Duodenal mucosa (tissue), 2 donors: Measurements from ENCODE around the gene SUN5.
"Not testable (repeated sequence)": the region's sequence is repeated elsewhere in the genome, so short reads cannot be mapped to it uniquely, and the experiment has no call there.

Experiments used
- H3K27ac ChIP-seq: one replicate; pipeline ENCODE4 v1.7.0; 2013; ENCODE audit warnings: low read depth, low read length
- H3K27me3 ChIP-seq, 2 donors: one replicate each; pipeline ENCODE4 v1.7.0; 2013; ENCODE audit warnings: low read length in 2 of 2, control low read depth in 1 of 2; ENCODE audit not compliant: insufficient read depth in 2 of 2, control insufficient read depth in 1 of 2
- H3K36me3 ChIP-seq, 2 donors: one replicate each; pipeline ENCODE4 v1.7.0; 2013; ENCODE audit warnings: low read length in 2 of 2, control low read depth in 1 of 2; ENCODE audit not compliant: insufficient read depth in 2 of 2, control insufficient read depth in 1 of 2
- H3K4me1 ChIP-seq, 2 donors: one replicate each; pipeline ENCODE4 v1.7.0; 2013; ENCODE audit warnings: low read length in 2 of 2, control low read depth in 1 of 2; ENCODE audit not compliant: insufficient read depth in 2 of 2, control insufficient read depth in 1 of 2
- H3K4me3 ChIP-seq, 2 donors: one replicate each; pipeline ENCODE4 v1.7.0; 2013; ENCODE audit warnings: low read length in 2 of 2, low read depth in 1 of 2
- H3K9ac ChIP-seq, 2 donors: one replicate each; pipeline ENCODE4 v1.7.0; 2013; ENCODE audit warnings: low read length in 2 of 2, low read depth in 1 of 2
- H3K9me3 ChIP-seq, 2 donors: one replicate each; pipeline ENCODE4 v1.7.0; 2013; ENCODE audit warnings: low read length in 2 of 2, control low read depth in 1 of 2; ENCODE audit not compliant: control insufficient read depth in 1 of 2

Gene SUN5

DNA sequence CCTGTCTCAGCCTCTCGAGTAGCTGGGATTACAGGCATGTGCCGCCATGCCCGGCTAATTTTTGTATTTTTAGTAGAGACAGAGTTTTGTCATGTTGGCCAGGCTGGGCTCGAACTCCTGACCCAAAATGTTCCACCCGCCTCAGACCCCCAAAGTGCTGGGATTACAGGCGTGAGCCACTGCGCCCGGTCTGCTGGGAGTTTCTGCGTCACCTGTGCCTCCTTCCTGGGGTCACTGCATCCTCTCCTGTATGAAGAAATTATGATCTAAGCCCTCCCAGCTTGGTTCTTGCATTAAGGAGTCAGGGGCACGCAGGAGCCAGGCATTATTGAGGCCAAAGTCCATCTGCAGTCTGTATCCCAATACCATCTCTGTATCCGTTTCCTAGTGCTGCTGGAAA, 41.6 kb downstream of the SUN5 start:
- not testable (repeated sequence) for H3K4me1 ChIP-seq, H3K36me3 ChIP-seq, H3K9ac ChIP-seq, H3K4me3 ChIP-seq, H3K9me3 ChIP-seq, H3K27ac ChIP-seq, H3K27me3 ChIP-seq

DNA sequence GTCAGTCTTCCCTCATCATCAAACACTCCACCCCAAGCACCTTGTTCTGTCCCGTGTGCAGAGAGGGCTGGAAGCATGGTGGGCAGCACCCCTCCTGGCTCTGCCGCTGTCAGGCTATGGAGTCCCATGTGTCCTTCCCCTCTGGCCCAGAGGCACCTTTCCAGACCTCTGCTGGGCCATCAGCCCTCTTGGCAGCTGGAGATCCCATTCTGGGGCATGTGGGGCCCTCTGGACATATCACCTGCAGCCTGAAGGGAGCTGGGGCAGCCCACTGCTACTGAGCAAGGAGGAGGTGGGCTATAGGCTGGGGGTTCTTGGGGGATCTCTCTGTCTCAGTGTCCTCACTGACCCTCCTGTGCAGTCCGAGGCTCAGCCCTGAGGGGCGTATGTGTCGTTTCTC, 42.2 kb downstream of the SUN5 start:
- Histone ChIP-seq H3K27me3 (no peaks in the 10 kb centered on the region), H3K9me3 (peaks cover 0 to 3% of the 10 kb centered on the region in 2 donors), H3K27ac (no peak overlapping the region), H3K36me3 (no peaks in the 10 kb centered on the region), H3K9ac (no peak overlapping the region), H3K4me3 (no peak overlapping the region), H3K4me1 (peaks cover 0 to 9% of the 10 kb centered on the region in 2 donors)

DNA sequence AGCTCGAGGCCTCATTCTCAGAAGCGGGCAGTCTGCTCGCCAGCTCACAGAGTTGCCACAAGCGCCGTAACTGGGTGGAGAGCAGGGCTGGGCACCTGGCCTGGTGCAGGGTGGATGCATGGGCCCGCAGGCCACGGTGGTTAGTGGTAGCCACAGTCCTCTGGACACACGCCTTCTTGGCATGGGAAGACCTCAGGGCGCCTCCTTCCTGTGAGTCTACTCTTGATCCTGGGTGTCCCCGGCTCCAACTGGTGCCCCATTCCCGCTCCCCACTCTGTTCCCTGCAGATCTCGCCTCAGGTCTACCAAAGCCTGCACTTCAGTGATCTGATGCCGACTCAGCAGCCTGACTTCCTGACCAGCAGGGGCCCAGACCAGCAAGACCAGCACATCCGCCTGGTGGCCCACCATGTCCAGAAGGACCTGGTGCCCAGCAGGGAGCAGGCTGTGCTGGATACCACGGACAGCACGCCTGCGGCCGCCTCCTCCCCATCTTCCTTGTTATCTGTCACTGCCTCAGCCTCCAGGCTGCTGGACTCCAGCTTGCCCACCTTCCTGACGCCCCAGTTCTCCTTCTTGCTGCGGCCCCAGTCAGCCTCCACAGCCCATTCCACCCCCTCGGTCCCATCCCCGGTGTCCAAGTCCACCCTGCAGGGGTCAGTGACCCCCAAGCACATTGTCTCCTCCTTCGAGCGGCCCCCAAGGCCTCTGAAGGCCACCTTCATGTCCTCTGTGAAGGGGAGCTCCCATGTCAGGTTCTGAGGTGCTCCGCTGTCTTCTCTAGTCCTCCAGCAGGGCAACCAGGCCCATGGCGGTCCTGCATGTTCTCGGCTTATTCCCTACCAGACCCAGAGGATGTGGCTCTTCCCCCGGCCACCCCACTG, 43.1 kb downstream of the SUN5 start:
- Histone ChIP-seq H3K27ac (no peak overlapping the region), H3K4me1 (no peaks in the 10 kb centered on the region), H3K4me3 (no peak overlapping the region), H3K27me3 (no peaks in the 10 kb centered on the region), H3K36me3 (no peaks in the 10 kb centered on the region), H3K9ac (no peak overlapping the region), H3K9me3 (peaks cover 3 to 4% of the 10 kb centered on the region in 2 donors)

DNA sequence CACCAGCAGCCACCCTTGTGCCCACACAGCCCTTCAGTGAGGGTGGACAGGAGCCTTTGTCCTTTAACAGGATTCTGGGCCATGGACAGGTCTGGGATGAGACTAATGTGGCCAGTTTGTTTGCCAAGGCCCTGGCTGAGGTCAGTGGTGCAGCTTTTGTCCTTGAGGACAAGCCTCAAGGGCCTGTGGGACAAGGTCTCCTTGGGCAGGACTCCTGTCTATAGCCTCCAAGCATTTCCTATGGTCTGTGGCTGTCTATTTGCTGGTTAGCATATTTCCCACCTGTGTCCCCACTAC, 44.1 kb downstream of the SUN5 start:
- Histone ChIP-seq H3K9me3 (peaks cover 3 to 4% of the 10 kb centered on the region in 2 donors), H3K27me3 (no peaks in the 10 kb centered on the region)

DNA sequence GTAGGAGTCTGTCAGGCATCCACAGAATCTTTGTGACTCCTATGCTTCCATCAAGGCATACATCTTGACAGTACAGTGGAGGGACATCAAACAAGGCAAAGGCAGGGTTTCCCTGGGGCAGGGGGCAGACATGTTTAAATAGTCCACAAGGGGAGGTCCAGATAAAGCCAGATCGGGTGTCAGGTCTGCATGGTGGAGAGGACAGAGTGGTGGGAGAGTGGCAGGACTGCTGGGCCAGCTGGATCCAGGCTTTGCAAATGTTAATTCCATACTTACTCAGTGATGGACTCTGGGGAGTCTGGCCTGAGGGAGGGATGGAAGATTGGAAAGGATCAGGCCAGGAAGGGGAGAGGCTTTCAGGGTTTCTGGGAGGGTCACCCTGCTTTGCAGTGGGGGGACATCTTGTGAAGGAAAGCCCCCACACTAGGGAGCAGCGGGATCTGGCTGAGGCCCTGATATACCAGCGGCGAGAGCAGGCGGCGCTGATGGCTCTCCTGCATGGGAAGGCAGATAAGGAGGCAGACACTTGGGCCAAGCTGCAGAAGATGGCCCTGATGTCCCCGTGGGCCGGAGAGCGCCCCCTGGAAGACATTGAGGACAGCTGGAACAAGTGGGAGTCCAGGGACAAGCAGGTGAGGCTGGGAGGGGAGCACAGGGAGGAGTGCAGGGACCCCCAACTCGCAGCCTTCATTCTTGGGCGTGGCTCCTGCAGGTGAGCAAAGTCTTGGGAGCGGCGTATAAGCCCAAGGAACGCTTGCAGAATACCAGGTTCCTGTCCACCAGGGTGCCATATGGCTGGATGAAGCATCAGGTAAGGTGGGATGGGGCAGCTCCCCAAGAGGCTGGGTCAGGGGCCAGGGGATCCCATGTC, 44.6 kb downstream of the SUN5 start:
- Histone ChIP-seq H3K4me1 (no peaks in the 10 kb centered on the region), H3K27ac (no peak overlapping the region), H3K9ac (no peak overlapping the region), H3K9me3 (peaks cover 3 to 4% of the 10 kb centered on the region in 2 donors), H3K36me3 (no peaks in the 10 kb centered on the region), H3K4me3 (no peak overlapping the region), H3K27me3 (no peaks in the 10 kb centered on the region)

More for the DNA sequence above, 44.1 kb downstream of the SUN5 start:
- Histone ChIP-seq H3K27ac (no peak overlapping the region), H3K9ac (no peak overlapping the region), H3K36me3 (no peaks in the 10 kb centered on the region), H3K4me3 (no peak overlapping the region), H3K4me1 (no peaks in the 10 kb centered on the region)

DNA sequence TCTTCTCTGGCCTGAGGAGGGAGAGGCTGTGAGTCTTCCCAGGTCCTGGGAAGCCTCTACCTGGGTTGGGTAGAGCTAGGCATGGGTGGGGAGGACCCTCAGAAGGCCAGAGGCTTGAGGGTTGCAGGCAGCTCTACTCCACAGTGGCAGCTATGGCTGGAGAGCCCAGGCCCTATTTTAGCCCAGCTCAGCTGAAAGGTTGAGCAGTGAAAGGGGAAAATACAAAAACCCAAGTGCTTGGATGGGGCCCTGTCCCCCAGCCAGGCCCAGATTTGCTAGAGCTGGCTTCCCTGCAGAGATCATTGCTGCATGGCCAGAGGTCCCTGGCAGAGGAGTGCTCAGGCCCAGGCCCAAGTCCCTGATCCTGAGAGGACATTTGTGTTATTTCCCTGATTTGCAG, 45.7 kb downstream of the SUN5 start:
- Histone ChIP-seq H3K36me3 (no peaks in the 10 kb centered on the region), H3K9ac (no peak overlapping the region), H3K27me3 (no peaks in the 10 kb centered on the region), H3K4me1 (no peaks in the 10 kb centered on the region), H3K27ac (no peak overlapping the region), H3K9me3 (peaks cover 3 to 4% of the 10 kb centered on the region in 2 donors), H3K4me3 (no peak overlapping the region)

DNA sequence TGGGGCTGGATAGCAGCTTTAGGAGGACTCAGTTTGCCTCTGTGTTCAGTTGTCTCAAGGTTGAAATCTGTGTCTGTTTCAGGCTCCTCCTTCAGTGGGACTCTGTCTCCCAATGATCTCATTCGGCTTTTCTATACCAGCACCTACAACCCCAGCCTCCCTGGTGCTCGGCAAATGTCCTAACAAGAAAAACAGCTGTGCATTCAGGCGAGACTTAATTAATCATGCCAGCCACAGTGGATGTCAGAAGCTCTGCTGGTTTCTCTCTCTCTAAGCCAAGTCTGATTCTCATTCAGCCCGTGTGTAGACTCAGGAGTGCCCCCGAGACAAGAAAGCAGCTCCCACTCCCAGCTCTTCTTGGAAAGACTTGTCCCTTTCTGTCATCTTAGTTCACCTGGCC, 46.8 kb downstream of the SUN5 start:
- Histone ChIP-seq H3K4me3 (no peak overlapping the region), H3K36me3 (no peaks in the 10 kb centered on the region), H3K9ac (no peak overlapping the region), H3K9me3 (peaks cover 3 to 4% of the 10 kb centered on the region in 2 donors), H3K27me3 (no peaks in the 10 kb centered on the region), H3K27ac (no peak overlapping the region), H3K4me1 (no peaks in the 10 kb centered on the region)

DNA sequence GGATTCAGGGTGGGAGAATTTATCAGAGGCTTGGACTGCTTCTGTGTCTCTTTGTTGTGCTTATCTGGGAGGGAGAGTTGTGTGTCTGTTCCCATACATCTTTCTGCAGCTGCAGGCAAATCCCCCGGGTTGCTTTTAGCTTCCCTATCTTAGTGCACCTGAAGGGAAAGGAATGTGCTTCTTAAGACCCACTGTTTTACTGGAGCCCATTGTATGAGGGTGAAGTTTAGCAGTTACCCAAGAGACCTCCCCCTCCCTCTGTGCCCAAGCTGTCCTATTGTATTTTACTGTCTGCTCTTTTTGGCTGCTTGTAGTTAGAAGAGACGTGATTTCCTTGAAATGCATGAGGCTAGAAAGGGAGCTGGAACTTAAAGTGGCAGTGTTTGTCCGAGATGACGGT, 53.7 kb downstream of the SUN5 start:
- H3K9me3 ChIP-seq, H3K36me3 ChIP-seq, H3K4me1 ChIP-seq, H3K4me3 ChIP-seq, H3K27me3 ChIP-seq, H3K9ac ChIP-seq, H3K27ac ChIP-seq: not testable (repeated sequence)

DNA sequence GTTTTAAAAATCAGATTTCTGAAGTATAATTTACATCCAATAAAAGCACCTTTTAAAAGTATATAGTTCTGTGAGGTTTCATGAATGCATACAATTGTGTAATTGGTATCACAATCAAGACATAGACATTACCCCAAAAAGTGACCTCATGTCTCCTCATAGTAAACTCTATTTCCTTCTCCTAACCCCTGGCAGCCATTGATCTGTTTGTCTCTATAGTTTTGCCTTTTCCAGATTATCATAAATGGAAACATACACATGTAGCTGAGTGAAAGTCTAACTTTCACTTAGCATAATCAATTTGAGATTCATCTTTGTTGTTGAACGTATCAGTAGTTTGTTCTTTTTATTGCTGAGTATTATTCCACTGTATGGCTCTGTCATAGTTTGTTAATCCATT, 57.6 kb downstream of the SUN5 start:
- no peaks in the 10 kb centered on the region for H3K4me1 ChIP-seq
- no peak overlapping the region for H3K9ac ChIP-seq
- no peaks in the 10 kb centered on the region for H3K27me3 ChIP-seq
- H3K9me3 ChIP-seq = no peaks in the 10 kb centered on the region
- H3K27ac ChIP-seq = no peak overlapping the region
- no peaks in the 10 kb centered on the region for H3K36me3 ChIP-seq
- no peak overlapping the region for H3K4me3 ChIP-seq

DNA sequence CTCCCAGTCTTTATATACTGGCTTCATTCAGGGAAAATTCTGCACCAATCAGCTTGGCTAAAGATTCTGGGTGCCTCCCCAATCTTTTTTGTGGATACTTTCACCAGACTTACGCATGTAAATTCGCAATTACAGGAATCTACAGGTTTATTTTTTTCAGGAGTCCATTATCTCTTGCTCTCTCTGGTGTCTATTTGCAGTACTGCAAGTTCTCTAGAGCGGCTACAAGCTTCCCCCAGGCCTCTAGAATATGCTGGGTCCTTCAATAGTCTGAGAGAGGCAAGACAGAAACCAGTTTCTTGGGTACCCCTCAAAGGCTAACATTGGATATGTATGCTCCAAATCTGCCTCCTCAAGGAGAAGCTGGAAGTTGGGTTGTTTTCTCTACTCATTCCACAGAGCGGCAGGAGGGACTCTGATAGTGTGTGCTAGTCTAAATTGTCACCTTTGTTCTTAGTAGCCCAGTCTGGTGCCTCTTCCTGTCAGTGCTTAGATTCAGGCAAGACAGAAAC, 58.5 kb downstream of the SUN5 start:
- Histone ChIP-seq H3K9me3 (no peaks in the 10 kb centered on the region), H3K27me3 (no peaks in the 10 kb centered on the region), H3K9ac (no peak overlapping the region), H3K4me3 (no peak overlapping the region), H3K27ac (no peak overlapping the region), H3K36me3 (no peaks in the 10 kb centered on the region), H3K4me1 (no peaks in the 10 kb centered on the region)
